ENCODE measurements around the gene EIF2AK2. TPM values are rescaled to one million over a fixed set of nuclear protein-coding genes. Genes with fewer than 3 reads are reported as not detected.

The EIF2AK2 gene
- polyA plus RNA-seq, 2 of the 4 experiments (the other 2 are of a cell fraction), result 29.8 to 47.2 TPM

- peaks cover 22% of the 10 kb centered on the region for H3K9me3 ChIP-seq
- TF ChIP-seq HEYL (CRISPR knock-in tag; IDR thresholded peaks at IDR 0.05), result no peak
- no peak for TF ChIP-seq CHD4 (IDR thresholded peaks at IDR 0.05; ENCODE audit: borderline replicate concordance)
- TF ChIP-seq MYC (IDR thresholded peaks at IDR 0.05; ENCODE audit: borderline replicate concordance, low read length), result no peak
- TF ChIP-seq HDAC2 (IDR thresholded peaks at IDR 0.05), result no peak
- no peak for TF ChIP-seq RARB (CRISPR knock-in tag; IDR thresholded peaks at IDR 0.05)
- no peak for TF ChIP-seq RNF2 (IDR thresholded peaks at IDR 0.05; ENCODE audit: borderline replicate concordance, low read depth)
- no peak for TF ChIP-seq NPAS2 (CRISPR knock-in tag; IDR thresholded peaks at IDR 0.05; ENCODE audit: borderline replicate concordance)
- no peak for TF ChIP-seq CTCF (IDR thresholded peaks at IDR 0.05)
- TF ChIP-seq HOXA7 (CRISPR knock-in tag; IDR thresholded peaks at IDR 0.05), result no peak
- TF ChIP-seq SREBF2 (IDR thresholded peaks at IDR 0.05), result no peak
- TF ChIP-seq HOXB13 (CRISPR knock-in tag; IDR thresholded peaks at IDR 0.05; ENCODE audit: low read depth), result no peak
- no peak for TF ChIP-seq BHLHE40 (IDR thresholded peaks at IDR 0.05; ENCODE audit: low read depth, low read length)
- no peak for TF ChIP-seq BCL3 (IDR thresholded peaks at IDR 0.05)
- no peak for TF ChIP-seq FOSB (CRISPR knock-in tag; IDR thresholded peaks at IDR 0.05)
- TF ChIP-seq HMGXB4 (CRISPR knock-in tag; IDR thresholded peaks at IDR 0.05; ENCODE audit: borderline replicate concordance), result no peak
- TF ChIP-seq POLR2A (IDR thresholded peaks at IDR 0.05; ENCODE audit: low read length), result no peak
- CTCF ChIA-PET, result interaction anchor here (1.0 to 2.6 kb wide), 4 partner anchors 11 to 16 kb away, joined by 3 to 13 read pairs (median 5); no protein-coding TSS in a partner anchor
- H3K4me1 ChIP-seq, result peaks cover 9% of the 10 kb centered on the region
- H3K4me2 ChIP-seq, result no peak overlapping the region
- FAIRE-seq (no peak), DNase-seq (ENCODE audit: low read depth in 1 of 2, low spot score in 1 of 2) (no peak), ATAC-seq (no peak)
- no peak overlapping the region for H3K27ac ChIP-seq
- POLR2A ChIA-PET, result no interaction called here
- no peak overlapping the region for H3K4me3 ChIP-seq
- WGBS (ENCODE audit: missing lambda C conversion rate), result 79% methylated on average over 1 of the region's 1 CpG
Measured at GRCh38 chr2:37201208-37201607, 44.4 kb upstream of the EIF2AK2 start.

- TF ChIP-seq RNF2 (IDR thresholded peaks at IDR 0.05; ENCODE audit: borderline replicate concordance, low read depth), result no peak
- TF ChIP-seq BHLHE40 (IDR thresholded peaks at IDR 0.05; ENCODE audit: low read depth, low read length), result no peak
- no peak for TF ChIP-seq KDM5A (IDR thresholded peaks at IDR 0.05)
- TF ChIP-seq TP53 (CRISPR knock-in tag; IDR thresholded peaks at IDR 0.05), result no peak
- TF ChIP-seq USF2 (IDR thresholded peaks at IDR 0.05), result no peak
- TF ChIP-seq JUN (IDR thresholded peaks at IDR 0.05), result no peak
- TF ChIP-seq E2F6 (IDR thresholded peaks at IDR 0.05; ENCODE audit: borderline replicate concordance, low read depth), result no peak
- TF ChIP-seq MYC (IDR thresholded peaks at IDR 0.05; ENCODE audit: borderline replicate concordance, low read length), result no peak
- TF ChIP-seq POLR2A (IDR thresholded peaks at IDR 0.05; ENCODE audit: low read length), result no peak
- no peak for TF ChIP-seq CBX2 (IDR thresholded peaks at IDR 0.05; ENCODE audit: borderline replicate concordance, low read depth)
- no peak for TF ChIP-seq MAX (IDR thresholded peaks at IDR 0.05)
- no peak for TF ChIP-seq FOXS1 (CRISPR knock-in tag; IDR thresholded peaks at IDR 0.05)
- TF ChIP-seq RAD21 (conservative IDR thresholded peaks at IDR 0.05 in 1 of 2, IDR thresholded peaks at IDR 0.05 in 1 of 2), result no peak
- no peak for TF ChIP-seq BCL3 (IDR thresholded peaks at IDR 0.05)
- no peak for TF ChIP-seq RCOR1 (IDR thresholded peaks at IDR 0.05; ENCODE audit: low read depth, low read length)
- TF ChIP-seq NPAS2 (CRISPR knock-in tag; IDR thresholded peaks at IDR 0.05; ENCODE audit: borderline replicate concordance), result no peak
- no peak for TF ChIP-seq KDM1A (IDR thresholded peaks at IDR 0.05; ENCODE audit: low read depth)
- no peak for TF ChIP-seq HDAC2 (IDR thresholded peaks at IDR 0.05)
- no peak for TF ChIP-seq ZSCAN20 (CRISPR knock-in tag; IDR thresholded peaks at IDR 0.05)
- TF ChIP-seq FOSB (CRISPR knock-in tag; IDR thresholded peaks at IDR 0.05), result no peak
- no peak overlapping the region for H3K4me3 ChIP-seq
- no peak for ATAC-seq
- ChIA-PET CTCF (interaction anchor here (1.0 kb wide), 1 partner anchor 9 kb away, joined by 4 read pairs; no protein-coding TSS in a partner anchor), POLR2A (no interaction called here)
- 90% methylated on average over 8 of the region's 8 CpGs for WGBS (ENCODE audit: missing lambda C conversion rate)
- no peak overlapping the region for H3K27ac ChIP-seq
- H3K4me2 ChIP-seq, result no peak overlapping the region
- peaks cover 12% of the 10 kb centered on the region for H3K4me1 ChIP-seq
- no peak for FAIRE-seq
- DNase-seq (ENCODE audit: low read depth in 1 of 2, low spot score in 1 of 2), result no peak
- peaks cover 6% of the 10 kb centered on the region for H3K9me3 ChIP-seq
Measured at GRCh38 chr2:37198681-37199065, 41.9 kb upstream of the EIF2AK2 start.
